ENCODE data around the gene XCR1. TPM values are rescaled to one million over a fixed set of nuclear protein-coding genes. Genes with fewer than 3 reads are reported as not detected.

The XCR1 gene
- total RNA-seq, 4 donors from 2014 or later, result 0.04 TPM; not detected in 3

DNA sequence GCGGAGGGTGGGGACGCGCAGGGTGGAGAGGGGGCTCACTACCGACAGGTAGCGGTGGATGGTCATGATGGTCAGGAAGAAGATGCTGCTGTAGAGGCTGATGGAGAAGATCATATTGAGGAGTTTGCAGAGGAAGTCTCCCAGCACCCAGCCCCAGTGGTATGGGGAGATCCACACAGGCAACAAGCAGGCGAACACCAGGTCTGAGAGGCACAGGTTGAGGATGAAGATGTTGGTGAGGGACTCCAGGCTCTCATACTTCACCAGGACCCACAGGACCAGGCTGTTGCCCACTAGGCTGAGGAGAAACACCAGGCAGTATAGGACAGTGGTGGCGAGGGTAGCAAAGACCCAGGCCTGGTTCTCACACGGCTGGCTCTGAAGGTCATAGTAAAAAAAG lies 5.8 kb downstream of the XCR1 start:
- in situ Hi-C loops (cut with MboI; ENCODE audit: low sequenced_read_pairs in 4 of 4), result no loop called here

DNA sequence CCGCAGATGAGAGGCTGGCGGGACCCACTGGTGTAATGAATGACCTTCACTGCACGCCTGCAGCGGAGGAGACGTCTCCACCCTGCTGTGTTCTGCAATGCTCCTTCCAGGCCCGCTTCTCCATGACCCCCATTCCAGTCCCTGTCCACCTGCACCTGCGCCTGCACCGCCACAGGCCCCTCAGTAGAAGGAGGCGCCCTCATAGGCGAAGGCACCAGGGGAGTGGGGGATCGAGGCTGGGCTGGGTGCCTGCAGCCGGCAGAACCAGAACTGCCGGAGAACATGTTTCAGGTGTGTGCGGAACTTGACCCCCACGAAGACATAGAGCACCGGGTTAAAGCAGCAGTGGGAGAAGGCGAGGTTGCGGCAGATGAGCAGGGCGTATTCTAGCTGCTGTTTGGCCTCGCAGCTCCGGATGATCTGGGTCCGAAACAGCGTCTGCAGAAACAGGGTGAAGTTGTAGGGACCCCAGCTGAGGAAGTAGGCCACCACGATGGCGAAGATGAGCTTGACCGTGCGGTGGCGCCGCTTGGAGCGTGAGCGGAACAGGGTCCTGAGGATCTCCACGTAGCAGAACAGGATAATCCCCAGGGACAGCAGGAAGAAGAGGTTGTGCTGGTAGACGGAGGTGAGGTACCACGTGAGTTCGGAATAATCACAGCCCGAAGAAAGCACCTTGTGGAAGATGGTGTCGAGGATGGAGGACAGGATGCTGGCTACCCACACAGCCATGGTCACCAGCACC lies 6.3 kb downstream of the XCR1 start:
- Histone ChIP-seq H3K36me3 (no peaks in the 10 kb centered on the region), H3K27ac (no peak overlapping the region), H3K27me3 (no peaks in the 10 kb centered on the region), H3K4me1 (no peaks in the 10 kb centered on the region), H3K4me3 (no peak overlapping the region), H3K9me3 (no peaks in the 10 kb centered on the region)
- intact Hi-C loops (cut with DNase I; ENCODE audit: low total_unique reads) (no loop called here), in situ Hi-C loops (cut with MboI; ENCODE audit: low sequenced_read_pairs in 4 of 4) (no loop called here)
- no peak for ATAC-seq
- no peak for DNase-seq
- TF ChIP-seq, protein P1, sequence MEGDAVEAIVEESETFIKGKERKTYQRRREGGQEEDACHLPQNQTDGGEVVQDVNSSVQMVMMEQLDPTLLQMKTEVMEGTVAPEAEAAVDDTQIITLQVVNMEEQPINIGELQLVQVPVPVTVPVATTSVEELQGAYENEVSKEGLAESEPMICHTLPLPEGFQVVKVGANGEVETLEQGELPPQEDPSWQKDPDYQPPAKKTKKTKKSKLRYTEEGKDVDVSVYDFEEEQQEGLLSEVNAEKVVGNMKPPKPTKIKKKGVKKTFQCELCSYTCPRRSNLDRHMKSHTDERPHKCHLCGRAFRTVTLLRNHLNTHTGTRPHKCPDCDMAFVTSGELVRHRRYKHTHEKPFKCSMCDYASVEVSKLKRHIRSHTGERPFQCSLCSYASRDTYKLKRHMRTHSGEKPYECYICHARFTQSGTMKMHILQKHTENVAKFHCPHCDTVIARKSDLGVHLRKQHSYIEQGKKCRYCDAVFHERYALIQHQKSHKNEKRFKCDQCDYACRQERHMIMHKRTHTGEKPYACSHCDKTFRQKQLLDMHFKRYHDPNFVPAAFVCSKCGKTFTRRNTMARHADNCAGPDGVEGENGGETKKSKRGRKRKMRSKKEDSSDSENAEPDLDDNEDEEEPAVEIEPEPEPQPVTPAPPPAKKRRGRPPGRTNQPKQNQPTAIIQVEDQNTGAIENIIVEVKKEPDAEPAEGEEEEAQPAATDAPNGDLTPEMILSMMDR (IDR thresholded peaks at IDR 0.05 in 4 of 5, conservative IDR thresholded peaks at IDR 0.05 in 1 of 5), result no peak
- no peak for TF ChIP-seq POLR2A (IDR thresholded peaks at IDR 0.05)

More for the DNA sequence above, 5.8 kb downstream of the XCR1 start:
- Histone ChIP-seq H3K27me3 (no peaks in the 10 kb centered on the region), H3K4me1 (no peaks in the 10 kb centered on the region), H3K9me3 (no peaks in the 10 kb centered on the region), H3K36me3 (no peaks in the 10 kb centered on the region), H3K4me3 (no peak overlapping the region), H3K27ac (no peak overlapping the region)
- DNase-seq (no peak), ATAC-seq (no peak)
- intact Hi-C loops (cut with DNase I; ENCODE audit: low total_unique reads), result no loop called here
- TF ChIP-seq POLR2A (IDR thresholded peaks at IDR 0.05), result no peak
- TF ChIP-seq, protein P1 (IDR thresholded peaks at IDR 0.05 in 4 of 5, conservative IDR thresholded peaks at IDR 0.05 in 1 of 5), result no peak

DNA sequence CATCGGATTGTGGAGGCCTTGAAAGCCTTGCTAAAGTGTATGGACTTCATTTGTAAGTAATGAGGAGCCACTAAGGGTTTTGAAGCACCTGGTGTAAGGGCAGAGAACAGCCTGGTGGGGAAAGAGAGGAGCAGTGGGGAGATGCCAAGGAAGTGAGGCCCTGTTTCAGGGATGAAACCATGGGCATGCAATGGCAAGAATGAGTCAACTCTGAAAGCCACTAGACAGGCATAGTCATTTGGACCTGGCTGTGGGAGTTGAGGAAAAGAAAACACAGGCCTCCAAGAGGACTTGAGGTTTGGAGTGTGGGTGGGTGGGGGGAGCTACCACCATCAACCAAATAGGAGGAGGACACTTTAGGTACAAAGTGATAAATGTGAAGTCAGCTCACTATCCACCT lies 7.6 kb downstream of the XCR1 start:
- TF ChIP-seq, protein P1 (IDR thresholded peaks at IDR 0.05 in 4 of 5, conservative IDR thresholded peaks at IDR 0.05 in 1 of 5), result no peak
- no peak for TF ChIP-seq POLR2A (IDR thresholded peaks at IDR 0.05)
- in situ Hi-C loops (cut with MboI; ENCODE audit: low sequenced_read_pairs in 4 of 4), result no loop called here
- ATAC-seq, result no peak

DNA sequence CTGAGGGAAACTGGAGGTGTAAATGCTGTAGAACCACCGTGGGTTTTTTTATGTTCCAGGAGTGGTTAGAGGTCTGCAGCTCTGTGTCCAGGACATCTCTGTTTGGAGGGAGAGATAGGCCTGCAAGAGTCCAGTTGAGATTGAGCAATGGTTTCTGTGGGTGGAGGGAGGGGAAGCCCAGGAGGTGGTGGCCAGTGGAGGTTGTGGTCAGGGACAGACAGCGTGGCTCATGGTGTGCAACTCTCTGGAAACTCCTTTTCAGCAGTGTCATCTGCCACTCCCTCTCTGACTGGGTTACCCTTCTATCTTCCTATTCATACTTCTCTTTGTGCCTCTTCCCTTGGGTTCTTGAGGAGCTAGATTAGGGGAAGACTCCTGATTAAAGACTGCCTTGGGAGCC lies 9.6 kb downstream of the XCR1 start:
- intact Hi-C loops (cut with DNase I; ENCODE audit: low total_unique reads), result no loop called here
- H3K9me3 ChIP-seq, result no peaks in the 10 kb centered on the region
- H3K36me3 ChIP-seq, result no peaks in the 10 kb centered on the region
- H3K4me1 ChIP-seq, result no peaks in the 10 kb centered on the region
- no peak for DNase-seq
- in situ Hi-C loops (cut with MboI; ENCODE audit: low sequenced_read_pairs in 4 of 4), result no loop called here
- no peak overlapping the region for H3K27ac ChIP-seq
- no peak for TF ChIP-seq POLR2A (IDR thresholded peaks at IDR 0.05)
- TF ChIP-seq, protein P1 (IDR thresholded peaks at IDR 0.05 in 4 of 5, conservative IDR thresholded peaks at IDR 0.05 in 1 of 5), result no peak
- ATAC-seq, result no peak
- H3K4me3 ChIP-seq, result no peak overlapping the region
- H3K27me3 ChIP-seq, result no peaks in the 10 kb centered on the region

More for the DNA sequence above, 7.6 kb downstream of the XCR1 start:
- Histone ChIP-seq H3K36me3 (no peaks in the 10 kb centered on the region), H3K27ac (no peak overlapping the region), H3K27me3 (no peaks in the 10 kb centered on the region), H3K9me3 (no peaks in the 10 kb centered on the region), H3K4me3 (no peak overlapping the region), H3K4me1 (no peaks in the 10 kb centered on the region)
- DNase-seq, result no peak
- intact Hi-C loops (cut with DNase I; ENCODE audit: low total_unique reads), result no loop called here
